Lower leg skin (tissue), 3 donors: ENCODE results near the gene MTA1.

Source experiments
- CTCF ChIP-seq, 3 donors: fragments of 450-650 bp; IDR thresholded peaks; one replicate each; pipeline ENCODE4 v1.5.1; 2016; ENCODE audit warnings: antibody characterized with exemption in 3 of 3, mild to moderate bottlenecking in 3 of 3, moderate library complexity in 2 of 3
- POLR2A ChIP-seq, 2 donors: fragments of 450-650 bp; IDR thresholded peaks; one replicate each; pipeline ENCODE4 v1.6.1; 2016 to 2017; ENCODE audit warnings: antibody characterized with exemption in 2 of 2, mild to moderate bottlenecking in 1 of 2, moderate library complexity in 1 of 2

- TF ChIP-seq CTCF (IDR thresholded peaks at IDR 0.05) (no peak), POLR2A (IDR thresholded peaks at IDR 0.05) (no peak)
Measured at GRCh38 chr14:105414456-105415371, 4.9 kb upstream of the MTA1 start.
